Liver (tissue), 9 donors: ENCODE data around the gene CHRNA4. TPM values are rescaled to one million over a fixed set of nuclear protein-coding genes. Genes with fewer than 3 reads are reported as not detected.

Experiments
- DNase-seq: peaks from one replicate; pipeline ENCODE4 v3.0.0-alpha.2; 2017; ENCODE audit warnings: low spot score
- H3K27ac ChIP-seq, 2 donors: one replicate each; pipeline ENCODE4 v1.7.0; 2013; ENCODE audit warnings: inconsistent platforms in 2 of 2, low read length in 2 of 2, control low read depth in 1 of 2, low read depth in 1 of 2, mild to moderate bottlenecking in 1 of 2
- H3K27me3 ChIP-seq, 4 donors: one replicate each; pipeline versions ENCODE4 v1.6.1 to v1.7.0; 2013; ENCODE audit warnings: low read length in 3 of 4, inconsistent platforms in 1 of 4, mild to moderate bottlenecking in 1 of 4, moderate library complexity in 1 of 4; ENCODE audit not compliant: control insufficient read depth in 4 of 4, insufficient read depth in 4 of 4
- H3K36me3 ChIP-seq, 4 donors: one replicate each; pipeline versions ENCODE4 v1.6.1 to v1.7.0; 2013; ENCODE audit warnings: low read length in 3 of 4, mild to moderate bottlenecking in 3 of 4, low read depth in 1 of 4, moderate library complexity in 1 of 4; ENCODE audit not compliant: control insufficient read depth in 4 of 4, insufficient read depth in 3 of 4
- H3K4me1 ChIP-seq, 4 donors: one replicate each; pipeline versions ENCODE4 v1.6.1 to v1.7.0; 2013; ENCODE audit warnings: low read length in 3 of 4, mild to moderate bottlenecking in 3 of 4, moderate library complexity in 1 of 4; ENCODE audit not compliant: control insufficient read depth in 4 of 4, insufficient read depth in 4 of 4
- H3K4me3 ChIP-seq, 3 donors: one replicate each; pipeline versions ENCODE4 v1.6.1 to v1.7.0; 2013; ENCODE audit warnings: low read length in 3 of 3, control low read depth in 1 of 3, low read depth in 1 of 3, mild to moderate bottlenecking in 1 of 3
- H3K9ac ChIP-seq, 2 donors: one replicate each; pipeline ENCODE4 v1.7.0; 2013; ENCODE audit warnings: low read length in 2 of 2, mild to moderate bottlenecking in 2 of 2, moderate library complexity in 2 of 2, control low read depth in 1 of 2, low read depth in 1 of 2
- H3K9me3 ChIP-seq, 4 donors: one replicate each; pipeline versions ENCODE4 v1.6.1 to v1.7.0; 2013; ENCODE audit warnings: low read length in 3 of 4; ENCODE audit not compliant: control insufficient read depth in 4 of 4
- CTCF ChIP-seq: fragments of 150-350 bp; IDR thresholded peaks from 2 replicates; pipeline ENCODE4 v1.5.1; 2017; ENCODE audit warnings: improper control_type of control experiment, low read depth, low read length; ENCODE audit not compliant: missing input control
- EGR1 ChIP-seq, 2 donors: IDR thresholded peaks; 2 replicates each; pipeline ENCODE4 v1.6.1; 2016 to 2018; ENCODE audit warnings: antibody characterized with exemption in 2 of 2, low read depth in 2 of 2
- FOXA1 ChIP-seq: IDR thresholded peaks from 2 replicates; pipeline ENCODE4 v1.6.1; 2016; ENCODE audit warnings: antibody characterized with exemption
- GABPA ChIP-seq, 2 donors: IDR thresholded peaks in 1 of 2; conservative IDR thresholded peaks in 1 of 2; 2 replicates each; pipeline ENCODE4 v1.6.1; 2016; ENCODE audit warnings: antibody characterized with exemption in 2 of 2, mild to moderate bottlenecking in 1 of 2, moderate library complexity in 1 of 2
- HNF4G ChIP-seq: IDR thresholded peaks from 2 replicates; pipeline ENCODE4 v1.6.1; 2016; ENCODE audit warnings: antibody characterized with exemption
- JUND ChIP-seq, 2 donors: IDR thresholded peaks; 2 replicates each; pipeline ENCODE4 v1.6.1; 2016; ENCODE audit warnings: antibody characterized with exemption in 2 of 2
- MAX ChIP-seq: IDR thresholded peaks from 2 replicates; pipeline ENCODE4 v1.6.1; 2016; ENCODE audit warnings: antibody characterized with exemption
- NR2F2 ChIP-seq: IDR thresholded peaks from 2 replicates; pipeline ENCODE4 v1.6.1; 2016; ENCODE audit warnings: antibody characterized with exemption
- RAD21 ChIP-seq, 2 donors: IDR thresholded peaks; 2 replicates each; pipeline ENCODE4 v1.6.1; 2016; ENCODE audit warnings: antibody characterized with exemption in 2 of 2, mild to moderate bottlenecking in 2 of 2
- REST ChIP-seq: IDR thresholded peaks from 2 replicates; pipeline ENCODE4 v1.6.1; 2016; ENCODE audit warnings: antibody characterized with exemption, mild to moderate bottlenecking
- SP1 ChIP-seq: IDR thresholded peaks from 2 replicates; pipeline ENCODE4 v1.6.1; 2018; ENCODE audit warnings: antibody characterized with exemption, mild to moderate bottlenecking
- WGBS: extraction: QIAGEN DNeasy Blood & Tissue Kit; methylation state at CpG from one replicate; pipeline ENCODE4 v1.1.7; 2013; 5-methylcytosine and 5-hydroxymethylcytosine counted together
- polyA plus RNA-seq, 2 donors: library from polyadenylated mRNA; stranded (reverse) in 1 of 2; unstranded in 1 of 2; fragments of 200-250 nt in 1 of 2; fragments of >200 nt in 1 of 2; fragmentation: Nextera tagmentation in 1 of 2; extraction: Ambion mirVana in 1 of 2; gene quantifications; one replicate each; pipeline versions ENCODE4 v1.2.1 to v1.2.3, GENCODE V29; 2013 to 2015
- total RNA-seq, 2 donors: library from RNA; depleted of rRNA; stranded (reverse); fragments of >200 nt; gene quantifications; one replicate each; pipeline ENCODE4 v1.2.3, GENCODE V29; 2014
- donor health status: healthy.
- donor health status: healthy.
- donor health status: healthy.
- donor health status: healthy.
- donor health status: healthy.

CHRNA4 gene
- total and polyA plus RNA-seq, 4 donors: 3.2 to 23.3 (median 6.4) TPM; not detected in 1

GRCh38 chr20:63377951-63378381, 16.8 kb upstream of the CHRNA4 start:
- Histone ChIP-seq H3K9ac (no peak overlapping the region), H3K36me3 (no peaks in the 10 kb centered on the region), H3K9me3 (no peaks in the 10 kb centered on the region), H3K27me3 (peaks cover 0 to 3% (median under 1%) of the 10 kb centered on the region in 4 donors), H3K27ac (no peak overlapping the region), H3K4me1 (peaks cover 0 to 4% (median 0%) of the 10 kb centered on the region in 4 donors), H3K4me3 (no peak overlapping the region)
- 51% methylated on average over 15 of the region's 15 CpGs for WGBS
- TF ChIP-seq JUND (IDR thresholded peaks at IDR 0.05): no peak
- DNase-seq: no peak

GRCh38 chr20:63377256-63377941, 16.2 kb upstream of the CHRNA4 start:
- no peaks in the 10 kb centered on the region for H3K9me3 ChIP-seq
- peaks cover 0 to 4% (median 0%) of the 10 kb centered on the region in 4 donors for H3K4me1 ChIP-seq
- no peak overlapping the region for H3K9ac ChIP-seq
- H3K27me3 ChIP-seq: peaks cover 0 to 3% (median under 1%) of the 10 kb centered on the region in 4 donors
- H3K36me3 ChIP-seq: no peaks in the 10 kb centered on the region
- H3K4me3 ChIP-seq: no peak overlapping the region
- DNase-seq: no peak
- 24% methylated on average over 32 of the region's 32 CpGs for WGBS
- H3K27ac ChIP-seq: no peak overlapping the region
- TF ChIP-seq CTCF: no peak
- TF ChIP-seq GABPA (IDR thresholded peaks at IDR 0.05 in 1 of 2, conservative IDR thresholded peaks at IDR 0.05 in 1 of 2): no peak
- TF ChIP-seq REST: no peak
- TF ChIP-seq JUND (IDR thresholded peaks at IDR 0.05): no peak
- TF ChIP-seq EGR1 (IDR thresholded peaks at IDR 0.05; ENCODE audit: low read depth in 2 of 2): no peak
- TF ChIP-seq SP1: no peak
- no peak for TF ChIP-seq HNF4G
- no peak for TF ChIP-seq MAX
- no peak for TF ChIP-seq NR2F2
- no peak for TF ChIP-seq FOXA1
- TF ChIP-seq RAD21 (IDR thresholded peaks at IDR 0.05): no peak
